ENCODE data around the gene OR8D2. TPM values are rescaled to one million over a fixed set of nuclear protein-coding genes. Genes with fewer than 3 reads are reported as not detected.
A peak's percentile ranks its signal among the peaks of the same experiment; 100 is the strongest.

The OR8D2 gene
- total RNA-seq, 1 experiment from 2014 or later: not detected

- no peak for TF ChIP-seq CREB1 (CRISPR knock-in tag; IDR thresholded peaks at IDR 0.05)
- TF ChIP-seq MLX (CRISPR knock-in tag; IDR thresholded peaks at IDR 0.05): no peak
- no peak for TF ChIP-seq AR (CRISPR knock-in tag; IDR thresholded peaks at IDR 0.05)
- TF ChIP-seq ZNF671 (CRISPR knock-in tag; IDR thresholded peaks at IDR 0.05): no peak
Measured at GRCh38 chr11:124277804-124278203, 42.2 kb downstream of the OR8D2 start (continued).

GRCh38 chr11:124277207-124277606 is 42.8 kb downstream of the OR8D2 start:
- Mint-ChIP-seq H3K4me1 (peaks cover 15% of the 10 kb centered on the region), H3K9me3 (peaks cover 18% of the 10 kb centered on the region), H3K27ac (no peak overlapping the region), H3K36me3 (peaks cover 8% of the 10 kb centered on the region; the same call in 1 of the 2 replicates), H3K27me3 (ENCODE audit: low read depth) (no peaks in the 10 kb centered on the region), H3K4me3 (no peak overlapping the region)
- ChIA-PET CTCF (interaction anchor here (0.9 to 1.7 kb wide), 6 partner anchors 84 to 637 kb away, joined by 3 to 12 read pairs (median 4); no protein-coding TSS in a partner anchor), POLR2A (no interaction called here)
- ATAC-seq (peak; percentile 46; the same call in 1 of the 2 replicates), DNase-seq (ENCODE audit: low spot score) (no peak)
- no peak for TF ChIP-seq NFE2L1 (CRISPR knock-in tag; IDR thresholded peaks at IDR 0.05)
- TF ChIP-seq E2F5 (CRISPR knock-in tag; IDR thresholded peaks at IDR 0.05): no peak
- TF ChIP-seq ATF1 (CRISPR knock-in tag; IDR thresholded peaks at IDR 0.05): no peak
- no peak for TF ChIP-seq ZBTB21 (CRISPR knock-in tag; IDR thresholded peaks at IDR 0.05; ENCODE audit: borderline replicate concordance)
- no peak for TF ChIP-seq GTF2I (CRISPR knock-in tag; conservative IDR thresholded peaks at IDR 0.05)
- no peak for TF ChIP-seq ZNF138 (CRISPR knock-in tag; conservative IDR thresholded peaks at IDR 0.05)
- TF ChIP-seq MXD4 (CRISPR knock-in tag; IDR thresholded peaks at IDR 0.05; ENCODE audit: borderline replicate concordance): no peak
- no peak for TF ChIP-seq USF2 (CRISPR knock-in tag; IDR thresholded peaks at IDR 0.05)
- no peak for TF ChIP-seq ELF4 (CRISPR knock-in tag; IDR thresholded peaks at IDR 0.05; ENCODE audit: low read depth)
- TF ChIP-seq MLX (CRISPR knock-in tag; IDR thresholded peaks at IDR 0.05): no peak
- TF ChIP-seq ATF2 (CRISPR knock-in tag; IDR thresholded peaks at IDR 0.05; ENCODE audit: borderline replicate concordance, low read depth): no peak
- no peak for TF ChIP-seq AFF4 (CRISPR knock-in tag; IDR thresholded peaks at IDR 0.05; ENCODE audit: borderline replicate concordance)
- no peak for TF ChIP-seq RELA (CRISPR knock-in tag; IDR thresholded peaks at IDR 0.05; ENCODE audit: borderline replicate concordance)
- TF ChIP-seq TCF7 (CRISPR knock-in tag; IDR thresholded peaks at IDR 0.05; ENCODE audit: low read depth): no peak
